ENCODE data around the gene RIMBP2. TPM values are rescaled to one million over a fixed set of nuclear protein-coding genes. Genes with fewer than 3 reads are reported as not detected.

RIMBP2 gene
- polyA plus RNA-seq, 1 donor from 2014 or later: 14.6 TPM

DNA sequence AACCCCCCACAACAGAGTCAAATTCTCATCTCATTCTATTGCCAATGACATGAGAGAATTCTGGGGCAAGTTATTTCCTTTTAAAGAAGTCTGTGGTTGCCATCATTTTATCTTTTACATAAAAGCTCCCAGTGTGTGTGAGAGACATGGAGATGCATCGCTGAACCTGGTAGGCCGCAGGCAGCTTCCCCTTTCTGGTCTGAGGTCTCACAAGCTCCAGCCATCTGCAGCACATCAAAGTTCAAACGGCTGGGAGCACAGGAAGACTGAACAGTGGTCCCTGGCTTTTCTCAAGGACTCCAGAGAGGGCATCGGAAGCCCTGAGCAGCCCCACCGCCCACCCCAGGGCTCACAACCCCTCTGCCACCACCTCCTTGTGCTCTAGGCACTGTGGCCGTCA lies 141.7 kb downstream of the RIMBP2 start:
- Histone ChIP-seq H2AFZ (ENCODE audit: low read depth, low read length) (no peak overlapping the region), H4K20me1 (ENCODE audit: insufficient read depth) (no peaks in the 10 kb centered on the region), H3F3A (ENCODE audit: insufficient read depth, low read length, poor library complexity, severe bottlenecking) (no peaks in the 10 kb centered on the region), H3K36me3 (ENCODE audit: insufficient read depth, low read length) (no peaks in the 10 kb centered on the region), H3K4me3 (ENCODE audit: low read length) (no peak overlapping the region), H3K9me2 (ENCODE audit: insufficient read depth, low read length) (no peaks in the 10 kb centered on the region), H3K9me3 (ENCODE audit: low read length) (no peaks in the 10 kb centered on the region), H3K4me2 (ENCODE audit: low read length) (no peak overlapping the region), H3K79me2 (replicated peaks; ENCODE audit: insufficient read depth, low read length) (no peaks in the 10 kb centered on the region), H3K9ac (ENCODE audit: low read length) (no peak overlapping the region), H3K27ac (ENCODE audit: low read length) (no peak overlapping the region), H3K27me3 (ENCODE audit: insufficient read depth, low read depth, low read length) (no peaks in the 10 kb centered on the region)
- TF ChIP-seq POLR2AphosphoS5 (IDR thresholded peaks at IDR 0.05): no peak
- no peak for TF ChIP-seq TAF1 (IDR thresholded peaks at IDR 0.05; ENCODE audit: low read depth)
- TF ChIP-seq RAD21 (conservative IDR thresholded peaks at IDR 0.05): no peak
- TF ChIP-seq EP300 (conservative IDR thresholded peaks at IDR 0.05; ENCODE audit: poor library complexity, severe bottlenecking): no peak
- TF ChIP-seq MXI1 (conservative IDR thresholded peaks at IDR 0.05; ENCODE audit: poor library complexity, severe bottlenecking): no peak
- TF ChIP-seq, protein P1, sequence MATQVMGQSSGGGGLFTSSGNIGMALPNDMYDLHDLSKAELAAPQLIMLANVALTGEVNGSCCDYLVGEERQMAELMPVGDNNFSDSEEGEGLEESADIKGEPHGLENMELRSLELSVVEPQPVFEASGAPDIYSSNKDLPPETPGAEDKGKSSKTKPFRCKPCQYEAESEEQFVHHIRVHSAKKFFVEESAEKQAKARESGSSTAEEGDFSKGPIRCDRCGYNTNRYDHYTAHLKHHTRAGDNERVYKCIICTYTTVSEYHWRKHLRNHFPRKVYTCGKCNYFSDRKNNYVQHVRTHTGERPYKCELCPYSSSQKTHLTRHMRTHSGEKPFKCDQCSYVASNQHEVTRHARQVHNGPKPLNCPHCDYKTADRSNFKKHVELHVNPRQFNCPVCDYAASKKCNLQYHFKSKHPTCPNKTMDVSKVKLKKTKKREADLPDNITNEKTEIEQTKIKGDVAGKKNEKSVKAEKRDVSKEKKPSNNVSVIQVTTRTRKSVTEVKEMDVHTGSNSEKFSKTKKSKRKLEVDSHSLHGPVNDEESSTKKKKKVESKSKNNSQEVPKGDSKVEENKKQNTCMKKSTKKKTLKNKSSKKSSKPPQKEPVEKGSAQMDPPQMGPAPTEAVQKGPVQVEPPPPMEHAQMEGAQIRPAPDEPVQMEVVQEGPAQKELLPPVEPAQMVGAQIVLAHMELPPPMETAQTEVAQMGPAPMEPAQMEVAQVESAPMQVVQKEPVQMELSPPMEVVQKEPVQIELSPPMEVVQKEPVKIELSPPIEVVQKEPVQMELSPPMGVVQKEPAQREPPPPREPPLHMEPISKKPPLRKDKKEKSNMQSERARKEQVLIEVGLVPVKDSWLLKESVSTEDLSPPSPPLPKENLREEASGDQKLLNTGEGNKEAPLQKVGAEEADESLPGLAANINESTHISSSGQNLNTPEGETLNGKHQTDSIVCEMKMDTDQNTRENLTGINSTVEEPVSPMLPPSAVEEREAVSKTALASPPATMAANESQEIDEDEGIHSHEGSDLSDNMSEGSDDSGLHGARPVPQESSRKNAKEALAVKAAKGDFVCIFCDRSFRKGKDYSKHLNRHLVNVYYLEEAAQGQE (IDR thresholded peaks at IDR 0.05; ENCODE audit: borderline replicate concordance): no peak
- TF ChIP-seq, protein P2, sequence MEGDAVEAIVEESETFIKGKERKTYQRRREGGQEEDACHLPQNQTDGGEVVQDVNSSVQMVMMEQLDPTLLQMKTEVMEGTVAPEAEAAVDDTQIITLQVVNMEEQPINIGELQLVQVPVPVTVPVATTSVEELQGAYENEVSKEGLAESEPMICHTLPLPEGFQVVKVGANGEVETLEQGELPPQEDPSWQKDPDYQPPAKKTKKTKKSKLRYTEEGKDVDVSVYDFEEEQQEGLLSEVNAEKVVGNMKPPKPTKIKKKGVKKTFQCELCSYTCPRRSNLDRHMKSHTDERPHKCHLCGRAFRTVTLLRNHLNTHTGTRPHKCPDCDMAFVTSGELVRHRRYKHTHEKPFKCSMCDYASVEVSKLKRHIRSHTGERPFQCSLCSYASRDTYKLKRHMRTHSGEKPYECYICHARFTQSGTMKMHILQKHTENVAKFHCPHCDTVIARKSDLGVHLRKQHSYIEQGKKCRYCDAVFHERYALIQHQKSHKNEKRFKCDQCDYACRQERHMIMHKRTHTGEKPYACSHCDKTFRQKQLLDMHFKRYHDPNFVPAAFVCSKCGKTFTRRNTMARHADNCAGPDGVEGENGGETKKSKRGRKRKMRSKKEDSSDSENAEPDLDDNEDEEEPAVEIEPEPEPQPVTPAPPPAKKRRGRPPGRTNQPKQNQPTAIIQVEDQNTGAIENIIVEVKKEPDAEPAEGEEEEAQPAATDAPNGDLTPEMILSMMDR (IDR thresholded peaks at IDR 0.05; ENCODE audit: poor library complexity, severe bottlenecking): no peak
- TF ChIP-seq SMC3 (conservative IDR thresholded peaks at IDR 0.05; ENCODE audit: poor library complexity): no peak
- no peak for TF ChIP-seq EZH2 (IDR thresholded peaks at IDR 0.05; ENCODE audit: borderline replicate concordance, insufficient read depth, low read length, poor library complexity, severe bottlenecking)

DNA sequence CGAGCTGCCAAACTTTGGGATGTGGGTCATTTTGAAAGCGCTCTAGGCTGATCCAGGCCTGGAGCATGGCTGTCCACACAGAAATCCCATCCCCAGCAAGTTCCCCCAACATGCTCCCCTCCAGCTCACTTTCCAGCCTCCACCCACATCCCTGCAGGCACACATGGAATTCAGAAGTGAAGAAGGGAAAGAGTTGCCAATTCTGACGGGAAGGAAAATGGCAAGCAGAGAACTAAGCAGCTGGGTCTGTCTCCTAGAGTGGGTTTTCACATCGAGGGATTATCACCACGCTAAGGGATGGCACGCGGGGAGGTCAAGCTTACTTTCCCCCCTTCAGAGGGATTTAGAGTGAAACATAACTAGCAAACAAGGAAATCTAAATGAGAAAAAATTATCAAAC lies 142.3 kb downstream of the RIMBP2 start:
- Histone ChIP-seq H3K36me3 (ENCODE audit: insufficient read depth, low read length) (no peaks in the 10 kb centered on the region), H3K9ac (ENCODE audit: low read length) (no peak overlapping the region)
- TF ChIP-seq TAF1 (IDR thresholded peaks at IDR 0.05; ENCODE audit: low read depth) (no peak), POLR2AphosphoS5 (IDR thresholded peaks at IDR 0.05) (no peak), SMC3 (conservative IDR thresholded peaks at IDR 0.05; ENCODE audit: poor library complexity) (no peak), EP300 (conservative IDR thresholded peaks at IDR 0.05; ENCODE audit: poor library complexity, severe bottlenecking) (no peak), EZH2 (IDR thresholded peaks at IDR 0.05; ENCODE audit: borderline replicate concordance, insufficient read depth, low read length, poor library complexity, severe bottlenecking) (no peak), RAD21 (conservative IDR thresholded peaks at IDR 0.05) (no peak), MXI1 (conservative IDR thresholded peaks at IDR 0.05; ENCODE audit: poor library complexity, severe bottlenecking) (no peak)
- TF ChIP-seq, protein P1 (IDR thresholded peaks at IDR 0.05; ENCODE audit: borderline replicate concordance): no peak
- TF ChIP-seq, protein P2 (IDR thresholded peaks at IDR 0.05; ENCODE audit: poor library complexity, severe bottlenecking): no peak

More for the DNA sequence above, 142.3 kb downstream of the RIMBP2 start:
- H3K9me2 ChIP-seq (ENCODE audit: insufficient read depth, low read length): no peaks in the 10 kb centered on the region
- no peak overlapping the region for H3K4me3 ChIP-seq (ENCODE audit: low read length)
- H3K4me2 ChIP-seq (ENCODE audit: low read length): no peak overlapping the region
- no peaks in the 10 kb centered on the region for H3K9me3 ChIP-seq (ENCODE audit: low read length)
- H3K27me3 ChIP-seq (ENCODE audit: insufficient read depth, low read depth, low read length): no peaks in the 10 kb centered on the region
- H3K79me2 ChIP-seq (replicated peaks; ENCODE audit: insufficient read depth, low read length): no peaks in the 10 kb centered on the region
- H3K27ac ChIP-seq (ENCODE audit: low read length): no peak overlapping the region
- H2AFZ ChIP-seq (ENCODE audit: low read depth, low read length): no peak overlapping the region
- H3F3A ChIP-seq (ENCODE audit: insufficient read depth, low read length, poor library complexity, severe bottlenecking): no peaks in the 10 kb centered on the region
- H4K20me1 ChIP-seq (ENCODE audit: insufficient read depth): no peaks in the 10 kb centered on the region

Measured in neural cell (in vitro differentiated cells).